GM19351 (cell line): ENCODE data around the gene CNBP.
A peak's percentile ranks its signal among the peaks of the same experiment; 100 is the strongest.
"Not testable (repeated sequence)": the region's sequence is repeated elsewhere in the genome, so short reads cannot be mapped to it uniquely, and the experiment has no call there.

Source experiments
- ATAC-seq: cut with Tn5 transposase; IDR thresholded peaks from one replicate; pipeline ENCODE4 v1.9.1; 2021; ENCODE audit warnings: mild to moderate bottlenecking, moderate library complexity; ENCODE audit not compliant: unreplicated experiment

The CNBP gene

GRCh38 chr3:129183569-129184395 lies at the start of gene CNBP:
Gene CNBP, minus strand, starts transcription at chr3:129183896. Its CDS starts 12,139 bp downstream, at chr3:129171757.
- peak; percentile 87 for ATAC-seq

DNA sequence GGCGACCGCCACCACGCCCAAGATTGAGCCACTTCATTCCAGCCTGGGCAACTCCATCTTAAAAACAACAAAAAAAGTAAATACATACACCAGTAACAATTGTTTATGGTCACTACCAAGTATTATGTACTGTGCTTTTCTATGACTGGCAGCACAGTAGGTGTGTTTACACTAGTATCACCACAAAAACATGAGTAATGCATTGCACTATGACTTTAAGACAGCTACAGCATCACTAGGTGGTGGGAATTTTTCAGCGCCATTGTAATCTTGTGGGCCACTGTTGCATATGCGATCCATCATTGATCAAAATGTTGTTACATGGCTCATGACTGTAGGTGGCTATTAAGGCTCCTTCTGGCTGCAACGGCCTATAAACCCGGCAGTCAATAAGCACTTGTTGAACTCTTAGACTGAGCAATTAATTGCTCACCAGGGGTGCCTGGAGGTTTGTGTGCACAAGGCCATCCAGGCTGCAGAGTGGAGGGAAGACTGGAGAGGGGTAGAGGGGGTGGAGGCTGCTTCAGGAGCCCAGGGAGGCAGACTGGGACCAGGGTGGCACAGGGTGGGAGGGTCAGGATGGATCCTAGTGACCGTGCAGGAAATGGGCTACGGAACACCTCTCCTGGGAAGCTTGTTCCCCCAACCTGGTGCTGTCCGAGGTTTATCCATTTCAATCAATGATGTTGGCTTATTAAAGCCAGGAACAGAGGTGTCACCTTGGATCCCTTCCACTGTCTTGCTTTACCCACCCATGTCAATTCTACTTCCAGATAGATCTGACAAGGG lies 47.8 kb upstream of the CNBP start:
- no peak for ATAC-seq

DNA sequence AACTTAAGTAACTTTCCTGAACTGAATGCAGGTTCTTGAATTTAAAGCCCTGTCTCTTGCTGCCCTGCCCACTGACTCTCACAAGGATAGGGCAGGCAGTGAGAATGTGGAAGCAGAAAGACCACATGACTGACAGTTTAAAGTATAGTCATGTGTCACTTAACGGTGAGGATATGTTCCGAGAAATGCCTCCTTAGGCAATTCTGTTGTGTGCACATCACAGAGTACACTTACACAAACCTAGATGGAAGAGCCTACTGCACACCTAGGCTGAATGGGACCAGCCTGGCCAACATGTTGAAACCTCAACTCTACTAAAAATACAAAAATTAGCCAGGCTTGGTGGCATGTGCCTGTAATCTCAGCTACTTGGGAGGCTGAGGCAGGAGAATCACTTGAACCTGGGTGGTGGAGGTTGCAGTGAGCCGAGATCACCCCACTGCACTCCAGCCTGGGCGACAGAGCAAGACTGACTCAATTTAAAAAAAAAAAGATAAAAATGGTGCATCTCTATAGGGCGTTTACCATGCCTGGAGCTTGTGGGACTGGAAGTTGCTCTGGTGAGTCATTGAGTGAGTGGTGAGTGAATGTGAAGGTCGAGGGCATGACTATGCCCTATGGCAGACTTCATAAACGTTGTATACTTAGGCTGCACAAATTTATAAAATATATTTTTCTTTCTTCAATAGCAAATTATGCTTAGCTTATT lies 46.8 kb upstream of the CNBP start:
- ATAC-seq, result no peak

DNA sequence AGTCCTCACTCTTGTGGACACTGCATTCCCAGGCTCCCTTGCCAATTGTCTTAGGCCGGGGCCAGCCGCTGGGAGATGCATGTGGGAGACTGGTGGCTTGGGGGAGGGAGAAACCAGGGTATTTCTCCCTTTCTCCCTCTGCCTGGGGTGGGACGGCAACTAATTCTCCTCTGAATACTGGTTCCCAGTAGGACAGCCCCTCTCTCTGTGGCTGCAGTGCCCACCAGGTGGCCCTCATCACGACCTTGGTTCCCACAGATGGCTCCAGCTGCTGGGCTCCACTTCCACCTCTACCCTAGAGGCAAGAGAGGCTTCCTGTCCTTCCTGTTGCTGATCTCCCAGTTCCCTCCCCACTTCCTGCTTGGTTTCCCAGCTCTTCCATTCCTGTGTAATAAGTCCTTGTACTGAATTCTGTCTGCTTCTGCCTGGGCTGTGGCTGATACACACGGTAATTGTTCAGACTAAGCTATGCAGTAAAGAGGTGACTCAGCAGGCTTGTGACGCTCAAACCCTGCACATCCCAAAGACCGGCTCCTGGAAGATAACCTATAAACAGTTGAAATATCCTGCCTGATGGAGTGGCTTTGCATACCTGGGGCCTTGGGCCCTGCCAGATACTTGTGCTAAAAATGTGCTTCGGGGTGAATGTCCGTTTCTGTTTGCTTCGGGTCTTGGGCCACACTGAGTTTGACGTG lies 45.3 kb upstream of the CNBP start:
- ATAC-seq, result no peak

DNA sequence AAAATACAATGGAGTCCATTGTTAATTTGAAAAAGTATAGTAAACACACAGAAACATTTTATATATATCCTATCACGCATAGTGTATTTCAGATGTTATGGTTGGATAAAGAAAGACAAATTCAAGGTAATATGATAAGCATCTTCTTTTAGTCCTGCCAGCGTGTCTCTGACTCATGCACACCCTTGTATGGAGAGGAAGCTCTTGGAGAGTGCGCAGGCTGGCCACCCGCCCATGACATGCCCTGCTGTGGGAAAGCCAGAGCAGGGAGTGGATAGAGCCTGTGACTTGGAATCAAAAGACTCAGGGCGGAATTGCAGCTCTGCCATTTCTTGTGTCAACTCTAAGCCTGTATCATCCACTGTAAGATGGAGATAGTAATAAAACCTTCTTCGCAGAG lies 42.7 kb upstream of the CNBP start:
- no peak for ATAC-seq

DNA sequence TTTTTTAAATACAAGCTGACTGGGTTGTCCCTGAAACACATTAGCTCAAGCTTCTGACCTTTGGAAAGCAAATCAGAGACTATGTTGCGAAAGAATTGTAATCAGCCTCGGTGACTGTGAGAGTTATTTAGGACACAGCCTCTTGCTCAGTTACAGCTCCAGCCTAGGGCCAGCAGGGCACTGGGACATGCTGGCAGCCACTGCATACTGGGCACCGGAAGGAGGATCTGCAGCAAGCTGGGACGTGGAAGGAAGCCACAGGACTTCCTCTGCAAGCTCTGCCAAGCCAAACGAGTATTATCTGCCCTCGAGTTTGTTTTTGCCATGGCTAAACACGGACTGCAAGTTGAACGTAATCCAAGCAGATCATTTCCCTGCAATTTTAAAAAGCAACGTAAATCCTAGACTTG lies 41.3 kb upstream of the CNBP start:
- ATAC-seq, result no peak

DNA sequence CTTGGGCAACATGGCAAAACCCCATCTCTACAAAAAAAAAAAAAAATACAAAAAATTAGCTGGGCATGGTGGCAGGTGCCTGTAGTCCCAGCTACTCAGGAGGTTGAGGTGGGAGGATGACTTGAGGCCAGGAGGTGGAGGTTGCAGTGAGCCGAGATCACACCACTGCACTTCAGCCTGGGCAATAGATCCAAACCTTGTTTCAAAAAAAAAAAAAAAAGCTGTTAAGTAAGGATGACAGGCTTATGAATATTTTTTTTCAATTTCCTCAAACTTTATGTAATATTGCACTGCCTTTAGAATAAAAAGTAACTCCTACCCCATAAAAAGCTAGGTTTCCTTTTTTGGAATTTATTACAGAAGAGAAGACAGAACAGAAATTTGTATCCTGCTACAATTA lies 40.7 kb upstream of the CNBP start:
- not testable (repeated sequence) for ATAC-seq

DNA sequence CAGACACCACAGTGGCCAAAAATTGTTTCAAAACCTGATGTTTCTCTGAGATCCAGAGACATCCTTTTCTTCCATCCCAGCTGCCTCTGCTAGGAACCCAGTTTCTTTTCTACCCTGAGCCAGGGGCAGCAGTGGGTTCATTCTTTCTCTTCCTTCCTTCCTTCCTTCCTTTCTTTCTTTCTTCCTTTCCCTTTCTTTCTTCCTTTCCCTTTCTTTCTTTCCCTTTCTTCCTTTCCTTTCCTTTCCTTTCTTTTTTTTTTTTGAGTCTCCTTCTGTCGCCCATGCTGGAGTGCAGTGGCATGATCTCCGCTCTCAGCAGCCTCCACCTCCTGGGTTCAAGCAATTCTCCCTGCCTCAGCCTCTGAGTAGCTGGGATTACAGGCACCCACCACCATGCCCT lies 35.0 kb upstream of the CNBP start:
- no peak for ATAC-seq

GRCh38 chr3:129213238-129213637 lies 29.5 kb upstream of the CNBP start:
- no peak for ATAC-seq

- no peak for ATAC-seq
These were observed 28.1 kb upstream of the CNBP start for GRCh38 chr3:129211772-129212171.

DNA sequence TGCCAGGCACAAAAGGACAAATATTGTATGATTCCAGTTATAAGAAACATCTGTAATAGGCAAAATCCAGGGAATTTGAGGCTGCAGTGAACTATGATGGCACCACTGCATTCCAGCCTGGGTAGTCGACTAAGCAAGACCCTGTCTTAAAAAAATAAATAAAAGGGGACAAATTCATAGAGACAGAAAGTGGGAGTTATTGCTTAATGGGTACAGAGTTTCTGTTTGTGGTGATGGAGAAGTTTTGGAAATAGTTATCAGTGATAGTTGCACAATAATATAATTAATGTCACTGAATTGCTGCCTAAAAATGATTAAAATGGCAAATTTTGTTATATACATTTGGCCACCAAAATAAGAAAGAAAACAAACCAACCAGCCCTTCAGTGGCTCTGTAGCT lies 27.6 kb upstream of the CNBP start:
- ATAC-seq, result no peak

- no peak for ATAC-seq
These were observed 23.8 kb upstream of the CNBP start for GRCh38 chr3:129207479-129207878.

DNA sequence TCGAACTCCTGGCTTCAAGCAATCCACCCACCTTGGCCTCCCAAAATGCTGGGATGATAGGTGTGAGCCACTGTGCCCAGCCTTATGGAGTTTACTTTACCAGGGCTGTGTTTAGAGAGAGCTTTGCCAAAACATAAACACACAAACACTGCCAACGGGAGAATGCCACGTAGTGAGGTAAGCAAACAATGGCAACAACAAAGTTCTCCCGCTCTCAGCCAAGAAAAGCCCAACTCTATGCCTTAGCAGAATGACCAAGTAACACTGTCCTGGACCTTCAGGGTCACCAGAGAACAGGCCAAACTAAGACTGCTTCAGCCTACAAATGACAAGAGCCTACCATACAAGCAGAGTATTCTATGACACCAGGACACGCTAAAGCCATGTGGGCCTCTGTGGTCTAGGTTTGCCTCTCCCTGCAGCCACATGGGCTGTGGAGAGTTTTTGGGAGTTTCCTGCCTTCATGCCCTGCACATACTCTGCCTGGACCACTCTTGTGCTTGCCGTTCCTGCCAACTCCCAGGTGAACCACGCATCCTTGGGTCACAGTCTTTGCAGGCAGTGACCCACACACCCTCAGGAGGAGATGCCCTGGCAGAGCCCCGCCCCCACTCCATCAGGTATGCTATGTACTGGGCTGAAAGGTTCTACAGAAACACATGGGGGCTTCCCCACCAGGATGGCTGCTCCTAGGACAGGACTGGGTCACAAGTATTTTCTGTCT lies 21.6 kb upstream of the CNBP start:
- ATAC-seq, result no peak

DNA sequence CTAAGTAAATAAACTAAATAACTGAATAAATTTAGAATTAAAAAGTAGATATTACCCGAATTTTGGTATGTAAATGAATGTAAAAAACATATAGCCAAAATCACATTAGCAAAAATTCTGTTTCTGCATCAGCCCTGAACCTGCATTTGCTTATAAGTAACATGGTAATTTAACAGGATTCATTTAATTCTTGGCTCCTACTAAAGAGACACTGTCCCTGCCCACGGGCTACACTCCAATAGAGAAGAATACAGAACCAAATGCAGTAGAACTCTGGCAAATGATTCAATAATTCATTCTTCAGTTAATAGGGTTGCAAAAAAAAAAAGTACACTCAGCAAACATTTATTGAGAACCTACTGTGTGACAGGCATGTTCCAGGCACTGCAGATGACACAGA lies 20.8 kb upstream of the CNBP start:
- ATAC-seq, result no peak

GRCh38 chr3:129199366-129199765 lies 15.7 kb upstream of the CNBP start:
- ATAC-seq, result no peak

DNA sequence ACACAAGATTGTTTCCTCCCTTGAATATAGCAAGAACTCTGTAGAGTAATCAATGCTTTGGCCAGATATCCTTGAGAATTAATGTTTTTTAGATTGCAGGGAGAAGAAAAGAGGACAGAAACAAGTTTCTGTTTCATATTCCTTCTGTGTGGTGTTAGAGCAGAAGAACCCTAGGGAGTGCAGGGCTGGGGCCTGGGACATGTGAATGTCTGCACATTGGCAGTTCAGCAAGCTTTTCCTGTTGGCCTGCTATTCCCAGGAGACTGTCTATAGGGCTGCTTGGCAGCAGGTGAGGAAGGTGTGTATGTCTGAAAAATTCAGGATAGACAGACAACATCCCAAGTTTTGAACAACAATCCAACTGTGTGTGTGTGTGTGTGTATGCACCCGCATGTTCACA lies 13.6 kb upstream of the CNBP start:
- ATAC-seq, result no peak

DNA sequence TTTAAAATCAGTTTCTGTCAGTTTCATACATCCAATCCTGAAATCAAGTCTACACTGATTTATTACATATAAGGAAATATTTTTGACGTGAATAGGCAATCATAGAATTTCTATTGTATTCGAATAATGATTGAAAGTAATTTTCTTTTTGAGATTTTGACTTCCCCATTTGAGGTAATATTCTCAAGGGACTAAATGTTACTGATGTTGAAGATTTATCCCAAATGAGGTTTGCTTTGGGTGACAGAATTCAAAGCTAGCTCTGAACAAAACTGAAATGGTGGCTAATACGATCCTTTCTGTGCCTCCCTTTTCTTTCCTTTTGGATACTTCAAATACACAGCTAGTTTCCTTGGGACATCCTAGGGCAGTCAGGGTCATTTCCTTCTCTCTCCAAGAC lies 12.9 kb upstream of the CNBP start:
- no peak for ATAC-seq

DNA sequence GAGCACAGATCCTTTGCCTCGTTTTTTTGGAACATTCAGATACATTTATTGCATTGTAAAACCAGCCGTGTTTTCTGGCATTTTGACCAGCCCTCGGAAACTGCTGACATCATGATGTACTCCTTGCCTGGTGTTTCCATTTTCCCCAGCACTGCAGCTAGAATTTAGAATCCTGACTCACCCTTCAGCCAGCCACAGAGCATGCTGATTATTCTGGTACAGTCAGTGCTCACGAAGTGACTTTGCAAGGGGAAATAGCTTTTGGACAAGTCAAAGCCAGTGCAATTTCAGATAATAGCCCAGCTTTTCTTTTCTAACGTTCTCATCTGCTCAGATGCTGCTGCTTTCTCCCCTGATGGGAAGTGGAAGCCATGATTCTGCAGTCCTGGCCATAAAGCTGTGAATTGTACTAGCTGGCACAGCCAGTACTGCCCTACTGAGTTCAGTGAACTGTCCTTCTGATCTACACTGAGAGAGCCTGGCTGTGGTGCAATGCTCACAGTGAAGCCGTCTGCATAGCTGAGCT lies 12.1 kb upstream of the CNBP start:
- ATAC-seq, result no peak

GRCh38 chr3:129189793-129190192 lies 6.1 kb upstream of the CNBP start:
- not testable (repeated sequence) for ATAC-seq

DNA sequence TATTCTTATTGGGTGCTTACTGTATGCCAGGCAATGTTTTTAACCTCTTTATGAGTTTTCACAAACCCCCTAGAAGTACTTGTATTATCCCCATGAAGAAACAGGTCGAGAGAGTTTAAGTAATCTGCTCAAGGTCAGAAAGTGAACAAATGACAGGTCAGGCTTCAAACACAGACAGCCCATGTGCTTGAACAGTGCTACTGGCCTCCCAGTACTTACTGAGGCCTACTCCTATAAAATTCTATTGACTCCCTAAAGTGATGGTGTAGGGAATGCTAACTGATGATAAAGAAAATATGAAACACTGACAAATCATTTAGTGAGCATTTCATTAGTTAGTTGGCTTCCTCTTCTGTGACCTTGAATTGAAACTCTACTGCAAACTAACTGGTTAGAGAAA lies 4.2 kb upstream of the CNBP start:
- no peak for ATAC-seq
